GM12872 (cell line): ENCODE measurements around the gene MYO1A.

Experiments used
- TF ChIP-seq, protein P1 (sequence below): IDR thresholded peaks from 3 replicates; pipeline ENCODE4 v1.5.1; 2011; ENCODE audit warnings: low read depth, mild to moderate bottlenecking, low read length, moderate library complexity; ENCODE audit not compliant: insufficient read depth

The MYO1A gene

GRCh38 chr12:57004651-57005050, 45.3 kb downstream of the MYO1A start:
- TF ChIP-seq, protein P1, sequence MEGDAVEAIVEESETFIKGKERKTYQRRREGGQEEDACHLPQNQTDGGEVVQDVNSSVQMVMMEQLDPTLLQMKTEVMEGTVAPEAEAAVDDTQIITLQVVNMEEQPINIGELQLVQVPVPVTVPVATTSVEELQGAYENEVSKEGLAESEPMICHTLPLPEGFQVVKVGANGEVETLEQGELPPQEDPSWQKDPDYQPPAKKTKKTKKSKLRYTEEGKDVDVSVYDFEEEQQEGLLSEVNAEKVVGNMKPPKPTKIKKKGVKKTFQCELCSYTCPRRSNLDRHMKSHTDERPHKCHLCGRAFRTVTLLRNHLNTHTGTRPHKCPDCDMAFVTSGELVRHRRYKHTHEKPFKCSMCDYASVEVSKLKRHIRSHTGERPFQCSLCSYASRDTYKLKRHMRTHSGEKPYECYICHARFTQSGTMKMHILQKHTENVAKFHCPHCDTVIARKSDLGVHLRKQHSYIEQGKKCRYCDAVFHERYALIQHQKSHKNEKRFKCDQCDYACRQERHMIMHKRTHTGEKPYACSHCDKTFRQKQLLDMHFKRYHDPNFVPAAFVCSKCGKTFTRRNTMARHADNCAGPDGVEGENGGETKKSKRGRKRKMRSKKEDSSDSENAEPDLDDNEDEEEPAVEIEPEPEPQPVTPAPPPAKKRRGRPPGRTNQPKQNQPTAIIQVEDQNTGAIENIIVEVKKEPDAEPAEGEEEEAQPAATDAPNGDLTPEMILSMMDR: no peak

GRCh38 chr12:57003395-57003794, 46.5 kb downstream of the MYO1A start:
- TF ChIP-seq, protein P1: no peak

GRCh38 chr12:57001448-57001906, 48.5 kb downstream of the MYO1A start:
- TF ChIP-seq, protein P1: peak; percentile 85

GRCh38 chr12:57000393-57000792, 49.5 kb downstream of the MYO1A start:
- TF ChIP-seq, protein P1: no peak

DNA sequence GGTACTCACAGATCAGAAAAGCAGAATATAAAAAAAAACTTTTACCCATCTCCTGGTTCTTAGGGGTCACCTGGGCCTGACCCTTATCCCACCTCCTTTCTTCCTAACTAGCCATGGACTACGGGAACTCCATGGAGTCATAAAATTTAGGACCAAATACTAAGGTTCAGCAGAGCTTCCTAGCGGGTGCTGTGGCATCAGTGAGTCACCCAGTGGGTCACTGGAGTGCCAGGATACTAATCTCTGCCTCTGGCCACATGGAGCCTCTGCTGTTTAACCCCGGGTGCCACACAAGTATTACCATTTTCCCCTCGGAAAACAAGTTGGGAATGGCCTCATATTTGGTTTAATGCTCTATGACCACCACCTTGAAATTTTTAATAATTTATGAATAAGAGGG, 50.5 kb downstream of the MYO1A start:
- TF ChIP-seq, protein P1: no peak

GRCh38 chr12:56998981-56999380, 50.9 kb downstream of the MYO1A start:
- TF ChIP-seq, protein P1: no peak

GRCh38 chr12:56998316-56998715, 51.6 kb downstream of the MYO1A start:
- TF ChIP-seq, protein P1: no peak
